A549 (cell line): Measurements from ENCODE around the gene IDH3G. TPM values are rescaled to one million over a fixed set of nuclear protein-coding genes. Genes with fewer than 3 reads are reported as not detected.

ENCODE experiments used
- ATAC-seq, 2 experiments: fragments of 200-7000 bp in 1 of 2; fragments of >200 bp in 1 of 2; cut with Nextera tagmentation in 1 of 2; cut with Tn5 transposase in 1 of 2; 3 replicates each; pipeline versions ENCODE4 v1.8.0 to v1.9.1; 2018 to 2020; ENCODE audit warnings: mild to moderate bottlenecking in 1 of 2, moderate library complexity in 1 of 2
- CTCF ChIA-PET: fragments of 300-600 bp; sonication (Branson Sonifier 250); formaldehyde crosslinking; extraction: SDS; loops from one replicate; lab custom pipeline; 2021; ENCODE audit warnings: antibody characterized with exemption, inconsistent platforms; lab: Yijun Ruan, JAX
- POLR2A ChIA-PET: fragments of 350-600 bp; formaldehyde crosslinking; extraction: SDS; loops from one replicate; lab custom pipeline; 2021; ENCODE audit warnings: antibody characterized with exemption, inconsistent platforms; lab: Yijun Ruan, JAX
- DNase-seq, 2 experiments: peaks; one replicate each; pipeline versions ENCODE4 v3.0.0 to v3.0.0-alpha.2; 2011 to 2016; ENCODE audit warnings: low read depth in 1 of 2, low spot score in 1 of 2
- FAIRE-seq: peaks from 2 replicates; lab custom pipeline; 2011; peaks lifted over from hg19 to GRCh38; lab: Jason Lieb, UNC
- H3K27ac ChIP-seq, 2 experiments: fragments of >200 bp; sonication (Bioruptor Twin); formaldehyde crosslinking; 3 replicates each; pipeline ENCODE4 v1.5.1; 2016 to 2017
- H3K4me1 ChIP-seq: fragments of >200 bp; sonication (Bioruptor Twin); formaldehyde crosslinking; 3 replicates; pipeline ENCODE4 v1.6.1; 2016
- H3K4me2 ChIP-seq: fragments of >200 bp; sonication (Bioruptor Twin); formaldehyde crosslinking; 3 replicates; pipeline ENCODE4 v1.6.1; 2016
- H3K4me3 ChIP-seq: fragments of >200 bp; sonication (Bioruptor Twin); formaldehyde crosslinking; 3 replicates; pipeline ENCODE4 v1.5.1; 2016
- H3K9me3 ChIP-seq: fragments of >200 bp; sonication (Bioruptor Twin); formaldehyde crosslinking; 3 replicates; pipeline ENCODE4 v1.6.1; 2016
- CHD2 ChIP-seq: fragments of 150-350 bp; IDR thresholded peaks from 2 replicates; pipeline ENCODE4 v1.6.1; 2014; ENCODE audit warnings: low read length; ENCODE audit not compliant: partially characterized antibody
- FOSB ChIP-seq: fragments of 250-450 bp; sonication (Bioruptor Pico); IDR thresholded peaks from 2 replicates; pipeline ENCODE4 v1.5.0; 2020; ENCODE audit warnings: mild to moderate bottlenecking, moderate library complexity
- FOSL2 ChIP-seq, 2 experiments: fragments of 450-650 bp in 1 of 2; fragments of >200 bp in 1 of 2; sonication (Bioruptor Twin) in 1 of 2; formaldehyde crosslinking; IDR thresholded peaks; 2 replicates each; pipeline versions ENCODE4 v1.5.0 to v1.6.1; 2016 to 2020; ENCODE audit warnings: mild to moderate bottlenecking in 1 of 2, moderate library complexity in 1 of 2
- HEYL ChIP-seq: fragments of 250-450 bp; sonication (Bioruptor Pico); IDR thresholded peaks from 2 replicates; pipeline ENCODE4 v1.8.0; 2021; ENCODE audit warnings: mild to moderate bottlenecking, moderate library complexity
- HOXB5 ChIP-seq: fragments of 250-450 bp; sonication (Bioruptor Pico); IDR thresholded peaks from 2 replicates; pipeline ENCODE4 v1.5.0; 2020; ENCODE audit warnings: mild to moderate bottlenecking, moderate library complexity
- KDM5A ChIP-seq: fragments of 200-600 bp; sonication (generic); IDR thresholded peaks from 2 replicates; pipeline ENCODE4 v1.6.1; 2016; ENCODE audit warnings: antibody characterized with exemption, mild to moderate bottlenecking
- NFE2L2 ChIP-seq: fragments of 150-350 bp; conservative IDR thresholded peaks from 2 replicates; pipeline ENCODE4 v1.6.1; 2014; ENCODE audit warnings: low read length
- NR3C1 ChIP-seq: fragments of >200 bp; sonication (Bioruptor Twin); formaldehyde crosslinking; IDR thresholded peaks from 3 replicates; pipeline ENCODE4 v1.6.1; 2017
- POLR2A ChIP-seq: IDR thresholded peaks from 2 replicates; pipeline ENCODE4 v1.6.1; 2012; ENCODE audit warnings: mild to moderate bottlenecking, low read length
- RAD21 ChIP-seq, 2 experiments: fragments of >200 bp in 1 of 2; sonication (Bioruptor Twin) in 1 of 2; formaldehyde crosslinking in 1 of 2; IDR thresholded peaks in 1 of 2; conservative IDR thresholded peaks in 1 of 2; 2 replicates in 1 of 2; 3 replicates in 1 of 2; pipeline ENCODE4 v1.6.1; 2012 to 2018; ENCODE audit warnings: inconsistent platforms in 1 of 2
- RCOR1 ChIP-seq: fragments of 150-350 bp; IDR thresholded peaks from 2 replicates; pipeline ENCODE4 v1.6.1; 2014; ENCODE audit warnings: antibody characterized with exemption, low read length, low read depth
- TFCP2L1 ChIP-seq: fragments of 250-450 bp; sonication (Bioruptor Pico); IDR thresholded peaks from 2 replicates; pipeline ENCODE4 v1.5.0; 2021; ENCODE audit warnings: mild to moderate bottlenecking
- TP53 ChIP-seq: fragments of 250-450 bp; sonication (Bioruptor Pico); IDR thresholded peaks from 2 replicates; pipeline ENCODE4 v1.5.0; 2021; ENCODE audit warnings: mild to moderate bottlenecking, moderate library complexity
- ZNF302 ChIP-seq: fragments of 250-450 bp; sonication (Bioruptor Pico); IDR thresholded peaks from 2 replicates; pipeline ENCODE4 v1.9.0; 2021; ENCODE audit warnings: inconsistent platforms, mild to moderate bottlenecking, moderate library complexity
- WGBS: methylation state at CpG from one replicate; pipeline ENCODE4 v1.1.6; 2017; ENCODE audit errors: missing lambda C conversion rate; 5-methylcytosine and 5-hydroxymethylcytosine counted together
- polyA plus RNA-seq, 4 experiments: library from polyadenylated mRNA; depleted of rRNA in 3 of 4; stranded (reverse); fragments of >200 nt; fragmentation: RNase III in 1 of 4; extraction: RNeasy Plus Mini Kit Qiagen cat#74134 plus additional on column Dnase treatment in 1 of 4; gene quantifications; 2 replicates in 3 of 4; 3 replicates in 1 of 4; pipeline ENCODE4 v1.2.3, GENCODE V29; 2011 to 2017
- TF ChIP-seq, protein P1 (sequence below): fragments of 250-450 bp; sonication (Bioruptor Pico); IDR thresholded peaks from 2 replicates; pipeline ENCODE4 v1.5.0; 2020; ENCODE audit warnings: low read depth, mild to moderate bottlenecking, moderate library complexity
- TF ChIP-seq, protein P2 (sequence below): fragments of 200-600 bp; sonication (generic); IDR thresholded peaks from 2 replicates; pipeline ENCODE4 v1.6.1; 2016; ENCODE audit warnings: antibody characterized with exemption, mild to moderate bottlenecking, moderate library complexity
- TF ChIP-seq, protein P3 (sequence below): fragments of 150-350 bp; IDR thresholded peaks from 2 replicates; pipeline ENCODE4 v1.6.1; 2014; ENCODE audit warnings: low read depth, mild to moderate bottlenecking, low read length
- TF ChIP-seq, protein P4 (sequence below): fragments of >200 bp; sonication (Bioruptor Twin); formaldehyde crosslinking; IDR thresholded peaks from 3 replicates; pipeline ENCODE4 v1.5.1; 2016

The IDH3G gene
- polyA plus RNA-seq, 2 of the 4 experiments (the other 2 are of a cell fraction): 45.6 to 58.5 TPM

DNA sequence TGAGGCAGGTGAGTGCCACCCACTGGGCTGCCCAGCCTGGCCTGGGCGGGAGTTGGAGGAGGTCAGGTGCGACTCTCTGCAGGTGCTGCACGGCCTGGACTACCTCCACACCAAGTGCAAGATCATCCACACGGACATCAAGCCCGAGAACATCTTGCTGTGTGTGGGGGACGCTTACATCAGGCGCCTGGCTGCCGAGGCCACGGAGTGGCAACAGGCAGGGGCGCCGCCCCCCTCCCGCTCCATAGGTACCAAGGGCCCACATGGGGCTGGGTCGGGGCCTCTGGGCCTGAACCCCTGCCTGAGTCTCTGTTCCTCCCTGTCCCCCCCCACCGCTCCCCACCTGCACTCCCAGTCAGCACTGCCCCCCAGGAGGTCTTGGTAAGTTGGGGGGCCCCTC, 11.3 kb downstream of the IDH3G start:
- no peak for DNase-seq
- no peak overlapping the region for H3K27ac ChIP-seq
- H3K4me2 ChIP-seq: no peak overlapping the region
- ChIA-PET POLR2A (no interaction called here), CTCF (interaction anchor here (1.0 to 1.1 kb wide), 2 partner anchors 12 kb away, joined by 3 read pairs; partner anchors contain the start of genes IDH3G and SSR4)
- H3K4me1 ChIP-seq: no peaks in the 10 kb centered on the region
- H3K4me3 ChIP-seq: no peak overlapping the region
- ATAC-seq: no peak
- TF ChIP-seq, protein P1, sequence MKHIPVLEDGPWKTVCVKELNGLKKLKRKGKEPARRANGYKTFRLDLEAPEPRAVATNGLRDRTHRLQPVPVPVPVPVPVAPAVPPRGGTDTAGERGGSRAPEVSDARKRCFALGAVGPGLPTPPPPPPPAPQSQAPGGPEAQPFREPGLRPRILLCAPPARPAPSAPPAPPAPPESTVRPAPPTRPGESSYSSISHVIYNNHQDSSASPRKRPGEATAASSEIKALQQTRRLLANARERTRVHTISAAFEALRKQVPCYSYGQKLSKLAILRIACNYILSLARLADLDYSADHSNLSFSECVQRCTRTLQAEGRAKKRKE (CRISPR knock-in tag): no peak
- TF ChIP-seq NR3C1 (no peak), TP53 (CRISPR knock-in tag) (no peak), ZNF302 (CRISPR knock-in tag) (no peak), FOSB (CRISPR knock-in tag) (no peak), TFCP2L1 (no peak), HEYL (CRISPR knock-in tag) (no peak), POLR2A (no peak), NFE2L2 (no peak)
- TF ChIP-seq, protein P2, sequence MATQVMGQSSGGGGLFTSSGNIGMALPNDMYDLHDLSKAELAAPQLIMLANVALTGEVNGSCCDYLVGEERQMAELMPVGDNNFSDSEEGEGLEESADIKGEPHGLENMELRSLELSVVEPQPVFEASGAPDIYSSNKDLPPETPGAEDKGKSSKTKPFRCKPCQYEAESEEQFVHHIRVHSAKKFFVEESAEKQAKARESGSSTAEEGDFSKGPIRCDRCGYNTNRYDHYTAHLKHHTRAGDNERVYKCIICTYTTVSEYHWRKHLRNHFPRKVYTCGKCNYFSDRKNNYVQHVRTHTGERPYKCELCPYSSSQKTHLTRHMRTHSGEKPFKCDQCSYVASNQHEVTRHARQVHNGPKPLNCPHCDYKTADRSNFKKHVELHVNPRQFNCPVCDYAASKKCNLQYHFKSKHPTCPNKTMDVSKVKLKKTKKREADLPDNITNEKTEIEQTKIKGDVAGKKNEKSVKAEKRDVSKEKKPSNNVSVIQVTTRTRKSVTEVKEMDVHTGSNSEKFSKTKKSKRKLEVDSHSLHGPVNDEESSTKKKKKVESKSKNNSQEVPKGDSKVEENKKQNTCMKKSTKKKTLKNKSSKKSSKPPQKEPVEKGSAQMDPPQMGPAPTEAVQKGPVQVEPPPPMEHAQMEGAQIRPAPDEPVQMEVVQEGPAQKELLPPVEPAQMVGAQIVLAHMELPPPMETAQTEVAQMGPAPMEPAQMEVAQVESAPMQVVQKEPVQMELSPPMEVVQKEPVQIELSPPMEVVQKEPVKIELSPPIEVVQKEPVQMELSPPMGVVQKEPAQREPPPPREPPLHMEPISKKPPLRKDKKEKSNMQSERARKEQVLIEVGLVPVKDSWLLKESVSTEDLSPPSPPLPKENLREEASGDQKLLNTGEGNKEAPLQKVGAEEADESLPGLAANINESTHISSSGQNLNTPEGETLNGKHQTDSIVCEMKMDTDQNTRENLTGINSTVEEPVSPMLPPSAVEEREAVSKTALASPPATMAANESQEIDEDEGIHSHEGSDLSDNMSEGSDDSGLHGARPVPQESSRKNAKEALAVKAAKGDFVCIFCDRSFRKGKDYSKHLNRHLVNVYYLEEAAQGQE: no peak
- FAIRE-seq: no peak
- 90% methylated on average over 2 of the region's 14 CpGs for WGBS
- no peaks in the 10 kb centered on the region for H3K9me3 ChIP-seq

DNA sequence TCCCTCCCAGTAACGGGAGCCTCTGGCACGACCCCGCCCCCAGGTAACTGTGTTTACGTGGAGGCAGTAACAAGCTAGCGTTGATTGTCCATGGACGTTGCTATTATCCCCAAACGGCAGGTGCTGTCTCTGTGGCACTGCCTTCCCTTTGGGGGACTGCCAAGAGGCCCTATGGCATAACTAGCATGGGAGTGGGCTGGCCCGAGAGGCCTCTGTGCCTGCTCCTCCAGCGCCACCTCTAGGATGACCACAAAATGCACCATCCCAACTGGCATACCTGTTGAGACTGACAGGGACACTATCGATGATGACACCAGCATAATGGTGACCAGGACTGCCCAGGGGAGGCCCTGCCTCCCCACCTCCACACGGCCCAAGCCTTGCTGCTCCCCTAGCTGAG, 11.9 kb downstream of the IDH3G start:
- ChIA-PET POLR2A (interaction anchor here (1.0 kb wide), 1 partner anchor 12 kb away, joined by 3 read pairs; the partner anchor contains the start of genes IDH3G and SSR4), CTCF (interaction anchor here (1.0 to 4.9 kb wide), 5 partner anchors 12 to 56 kb away, joined by 3 to 27 read pairs (median 3); partner anchors contain the start of genes IDH3G, PLXNB3 and SSR4)
- no peak overlapping the region for H3K27ac ChIP-seq
- H3K4me2 ChIP-seq: no peak overlapping the region
- FAIRE-seq: no peak
- TF ChIP-seq, protein P3, sequence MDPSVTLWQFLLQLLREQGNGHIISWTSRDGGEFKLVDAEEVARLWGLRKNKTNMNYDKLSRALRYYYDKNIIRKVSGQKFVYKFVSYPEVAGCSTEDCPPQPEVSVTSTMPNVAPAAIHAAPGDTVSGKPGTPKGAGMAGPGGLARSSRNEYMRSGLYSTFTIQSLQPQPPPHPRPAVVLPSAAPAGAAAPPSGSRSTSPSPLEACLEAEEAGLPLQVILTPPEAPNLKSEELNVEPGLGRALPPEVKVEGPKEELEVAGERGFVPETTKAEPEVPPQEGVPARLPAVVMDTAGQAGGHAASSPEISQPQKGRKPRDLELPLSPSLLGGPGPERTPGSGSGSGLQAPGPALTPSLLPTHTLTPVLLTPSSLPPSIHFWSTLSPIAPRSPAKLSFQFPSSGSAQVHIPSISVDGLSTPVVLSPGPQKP: no peak
- TF ChIP-seq HOXB5 (CRISPR knock-in tag) (no peak), RAD21 (conservative IDR thresholded peaks at IDR 0.05 in 1 of 2, IDR thresholded peaks at IDR 0.05 in 1 of 2) (no peak), CHD2 (no peak), FOSB (CRISPR knock-in tag) (no peak), RCOR1 (no peak), FOSL2 (IDR thresholded peaks at IDR 0.05) (no peak), FOSL2 (CRISPR knock-in tag; IDR thresholded peaks at IDR 0.05) (no peak), KDM5A (no peak)
- TF ChIP-seq, protein P4, sequence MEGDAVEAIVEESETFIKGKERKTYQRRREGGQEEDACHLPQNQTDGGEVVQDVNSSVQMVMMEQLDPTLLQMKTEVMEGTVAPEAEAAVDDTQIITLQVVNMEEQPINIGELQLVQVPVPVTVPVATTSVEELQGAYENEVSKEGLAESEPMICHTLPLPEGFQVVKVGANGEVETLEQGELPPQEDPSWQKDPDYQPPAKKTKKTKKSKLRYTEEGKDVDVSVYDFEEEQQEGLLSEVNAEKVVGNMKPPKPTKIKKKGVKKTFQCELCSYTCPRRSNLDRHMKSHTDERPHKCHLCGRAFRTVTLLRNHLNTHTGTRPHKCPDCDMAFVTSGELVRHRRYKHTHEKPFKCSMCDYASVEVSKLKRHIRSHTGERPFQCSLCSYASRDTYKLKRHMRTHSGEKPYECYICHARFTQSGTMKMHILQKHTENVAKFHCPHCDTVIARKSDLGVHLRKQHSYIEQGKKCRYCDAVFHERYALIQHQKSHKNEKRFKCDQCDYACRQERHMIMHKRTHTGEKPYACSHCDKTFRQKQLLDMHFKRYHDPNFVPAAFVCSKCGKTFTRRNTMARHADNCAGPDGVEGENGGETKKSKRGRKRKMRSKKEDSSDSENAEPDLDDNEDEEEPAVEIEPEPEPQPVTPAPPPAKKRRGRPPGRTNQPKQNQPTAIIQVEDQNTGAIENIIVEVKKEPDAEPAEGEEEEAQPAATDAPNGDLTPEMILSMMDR: no peak
- DNase-seq: no peak
- peak in 1 of 2 experiments; percentile 11; a peak in 3 of 6 replicates for ATAC-seq
- no peak overlapping the region for H3K4me3 ChIP-seq
- no peaks in the 10 kb centered on the region for H3K9me3 ChIP-seq
- no peaks in the 10 kb centered on the region for H3K4me1 ChIP-seq
- WGBS: 87% methylated on average over 3 of the region's 11 CpGs
